Natural killer cell (primary cell): ENCODE data around the gene NEU3. TPM values are rescaled to one million over a fixed set of nuclear protein-coding genes. Genes with fewer than 3 reads are reported as not detected.
"Not testable (repeated sequence)": the region's sequence is repeated elsewhere in the genome, so short reads cannot be mapped to it uniquely, and the experiment has no call there.

ENCODE experiments used
- ATAC-seq, 3 donors: fragments of 150-1000 bp in 2 of 3; fragments of 200-7000 bp in 1 of 3; cut with Tn5 transposase; 1 replicate in 1 of 3; 2 replicates in 2 of 3; pipeline ENCODE4 v1.10.0; 2021; ENCODE audit warnings: mild to moderate bottlenecking in 2 of 3, moderate library complexity in 2 of 3
- DNase-seq, 2 donors: peaks; one replicate each; pipeline versions ENCODE4 v3.0.0 to v3.0.0-alpha.2; 2013 to 2021; ENCODE audit warnings: mixed read lengths in 1 of 2
- H3K27ac ChIP-seq: one replicate; pipeline ENCODE4 v1.5.1; 2013; ENCODE audit warnings: mild to moderate bottlenecking, low read length
- H3K27me3 ChIP-seq: one replicate; pipeline ENCODE4 v1.6.1; 2013; ENCODE audit warnings: low read length; ENCODE audit not compliant: control insufficient read depth, insufficient read depth
- H3K36me3 ChIP-seq: one replicate; pipeline ENCODE4 v1.6.1; 2013; ENCODE audit warnings: low read length; ENCODE audit not compliant: control insufficient read depth, insufficient read depth
- H3K4me1 ChIP-seq: one replicate; pipeline ENCODE4 v1.6.1; 2013; ENCODE audit warnings: low read length; ENCODE audit not compliant: control insufficient read depth, insufficient read depth
- H3K4me3 ChIP-seq: one replicate; pipeline ENCODE4 v1.5.1; 2013; ENCODE audit warnings: low read length
- H3K9me3 ChIP-seq: one replicate; pipeline ENCODE4 v1.6.1; 2013; ENCODE audit warnings: low read length; ENCODE audit not compliant: control insufficient read depth, insufficient read depth
- H3K27ac Mint-ChIP-seq, 2 donors: one replicate each; pipeline ENCODE4 v1.8.0; 2022; ENCODE audit warnings: mild to moderate bottlenecking in 2 of 2, mixed read lengths in 2 of 2, moderate library complexity in 1 of 2
- H3K27me3 Mint-ChIP-seq, 2 donors: one replicate each; pipeline ENCODE4 v1.8.0; 2022; ENCODE audit warnings: low read depth in 2 of 2, mixed read lengths in 2 of 2
- H3K36me3 Mint-ChIP-seq: one replicate; pipeline ENCODE4 v1.8.0; 2022; ENCODE audit warnings: mixed read lengths
- H3K4me1 Mint-ChIP-seq, 2 donors: one replicate each; pipeline ENCODE4 v1.8.0; 2022; ENCODE audit warnings: mixed read lengths in 2 of 2
- H3K4me3 Mint-ChIP-seq: one replicate; pipeline ENCODE4 v1.8.0; 2022; ENCODE audit warnings: mild to moderate bottlenecking, moderate library complexity, mixed read lengths
- H3K9me3 Mint-ChIP-seq, 2 donors: one replicate each; pipeline ENCODE4 v1.8.0; 2022; ENCODE audit warnings: mixed read lengths in 2 of 2
- CTCF ChIP-seq: fragments of 200-600 bp; IDR thresholded peaks from one replicate; pipeline ENCODE4 v1.8.0; 2022; ENCODE audit warnings: antibody characterized with exemption
- WGBS: methylation state at CpG from one replicate; pipeline ENCODE4 v1.1.7; 2013; ENCODE audit warnings: missing lambda C conversion rate; ENCODE audit not compliant: insufficient coverage; 5-methylcytosine and 5-hydroxymethylcytosine counted together
- intact Hi-C: fragments of 100-400 bp; cut with micrococcal nuclease; formaldehyde crosslinking; loops from one replicate; pipeline ENCODE4 v1.14.2; 2022
- total RNA-seq, 4 donors: library from RNA; stranded (reverse); fragments of 120-200 nt in 1 of 4; gene quantifications; one replicate each; pipeline versions ENCODE4 v1.2.3 to v1.2.4, GENCODE V29; 2013 to 2022

Gene NEU3
- total RNA-seq, 3 donors from 2014 or later (not counting 1 experiment from before 2014, with no cell fraction given) = 16.9 to 24.3 (median 17.5) TPM

- WGBS = 100% methylated on average over 1 of the region's 1 CpG
- H3K27me3 Mint-ChIP-seq = no peaks in the 10 kb centered on the region
- H3K4me3 Mint-ChIP-seq = no peak overlapping the region
- H3K4me3 ChIP-seq = no peak overlapping the region
- peak overlapping the region in 1 of 2 donors; percentile 22 for H3K27ac Mint-ChIP-seq
- peaks cover 5% of the 10 kb centered on the region for H3K36me3 Mint-ChIP-seq
- intact Hi-C loops = no loop called here
- DNase-seq = no peak
- ATAC-seq = no peak
- no peaks in the 10 kb centered on the region for H3K9me3 Mint-ChIP-seq
- peaks cover 16% of the 10 kb centered on the region for H3K36me3 ChIP-seq
- H3K4me1 Mint-ChIP-seq = peaks cover 75 to 91% of the 10 kb centered on the region in 2 donors
- no peaks in the 10 kb centered on the region for H3K27me3 ChIP-seq
- peaks cover 3% of the 10 kb centered on the region for H3K4me1 ChIP-seq
- no peak for TF ChIP-seq CTCF
- no peaks in the 10 kb centered on the region for H3K9me3 ChIP-seq
- H3K27ac ChIP-seq = no peak overlapping the region
Observed at GRCh38 chr11:74957937-74958629, 30.6 kb upstream of the NEU3 start.

GRCh38 chr11:74960128-74960527, 28.6 kb upstream of the NEU3 start:
- H3K9me3 ChIP-seq, ATAC-seq, H3K4me3 Mint-ChIP-seq, H3K27ac ChIP-seq, DNase-seq, H3K27me3 ChIP-seq, H3K9me3 Mint-ChIP-seq, H3K4me1 ChIP-seq, intact Hi-C loops, H3K27me3 Mint-ChIP-seq, H3K4me3 ChIP-seq: not testable (repeated sequence)
- Mint-ChIP-seq H3K4me1 (peaks cover 72 to 79% of the 10 kb centered on the region in 2 donors), H3K36me3 (peaks cover 12% of the 10 kb centered on the region), H3K27ac (peak overlapping the region; percentile 27 to 41)
- H3K36me3 ChIP-seq = peaks cover 18% of the 10 kb centered on the region
- 94% methylated on average over 6 of the region's 6 CpGs for WGBS

- Histone ChIP-seq H3K27me3 (no peaks in the 10 kb centered on the region), H3K4me3 (no peak overlapping the region), H3K27ac (no peak overlapping the region), H3K9me3 (no peaks in the 10 kb centered on the region), H3K4me1 (no peaks in the 10 kb centered on the region), H3K36me3 (peaks cover 41% of the 10 kb centered on the region)
- no peak overlapping the region for H3K4me3 Mint-ChIP-seq
- H3K27me3 Mint-ChIP-seq = no peaks in the 10 kb centered on the region
- no peak for ATAC-seq
- peaks cover 12% of the 10 kb centered on the region for H3K36me3 Mint-ChIP-seq
- DNase-seq = no peak
- WGBS = 90% methylated on average over 5 of the region's 5 CpGs
- no peak for TF ChIP-seq CTCF
- no peak overlapping the region for H3K27ac Mint-ChIP-seq
- intact Hi-C loops = no loop called here
- peaks cover 29 to 36% of the 10 kb centered on the region in 2 donors for H3K4me1 Mint-ChIP-seq
- no peaks in the 10 kb centered on the region for H3K9me3 Mint-ChIP-seq
Observed at GRCh38 chr11:74966651-74967050, 22.1 kb upstream of the NEU3 start.

- no peaks in the 10 kb centered on the region for H3K9me3 ChIP-seq
- Mint-ChIP-seq H3K36me3 (peaks cover 7% of the 10 kb centered on the region), H3K27me3 (no peaks in the 10 kb centered on the region), H3K4me3 (no peak overlapping the region), H3K4me1 (peaks cover 18 to 30% of the 10 kb centered on the region in 2 donors), H3K9me3 (no peaks in the 10 kb centered on the region), H3K27ac (peak overlapping the region in 1 of 2 donors; percentile 14)
- ATAC-seq (no peak), DNase-seq (no peak)
- no peak for TF ChIP-seq CTCF
- intact Hi-C loops = no loop called here
- H3K4me3 ChIP-seq = no peak overlapping the region
- H3K36me3 ChIP-seq = peaks cover 65% of the 10 kb centered on the region
- no peaks in the 10 kb centered on the region for H3K27me3 ChIP-seq
- WGBS = no CpG with 5 or more reads among the region's 1 CpG
- H3K27ac ChIP-seq = no peak overlapping the region
- H3K4me1 ChIP-seq = no peaks in the 10 kb centered on the region
Observed at GRCh38 chr11:74970852-74971395, 17.8 kb upstream of the NEU3 start.
